ENCODE data around the gene RPH3AL. TPM values are rescaled to one million over a fixed set of nuclear protein-coding genes. Genes with fewer than 3 reads are reported as not detected.

The RPH3AL gene
- total RNA-seq, 1 experiment from 2014 or later: 3.0 TPM

DNA sequence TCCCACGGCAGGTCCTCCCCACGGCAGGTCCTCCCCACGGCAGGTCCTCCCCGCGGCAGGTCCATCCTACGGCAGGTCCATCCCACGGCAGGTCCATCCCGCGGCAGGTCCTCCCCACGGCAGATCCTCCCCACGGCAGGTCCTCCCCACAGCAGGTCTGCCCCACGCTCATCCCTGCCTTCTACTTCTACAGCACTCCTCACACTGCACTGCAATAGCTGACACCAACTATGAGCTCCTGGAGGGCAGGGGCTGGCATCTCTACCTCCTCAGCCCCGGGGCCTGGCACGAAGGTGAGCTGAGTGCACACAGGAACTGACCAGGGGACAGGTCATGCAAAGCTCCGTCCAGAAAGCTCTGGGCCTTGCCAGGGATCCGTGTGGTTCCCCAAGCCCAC lies 45.3 kb downstream of the RPH3AL start:
- H4K91ac ChIP-seq (ENCODE audit: insufficient read length, low read depth, low read length): no peak overlapping the region
- no peak overlapping the region for H2BK12ac ChIP-seq (ENCODE audit: insufficient read length, low read depth, low read length)
- no peaks in the 10 kb centered on the region for H3K27me3 ChIP-seq (ENCODE audit: insufficient read depth, low read length)
- H4K20me1 ChIP-seq (ENCODE audit: control insufficient read depth, insufficient read depth, insufficient read length): no peaks in the 10 kb centered on the region
- H4K5ac ChIP-seq (ENCODE audit: insufficient read length, low read depth, low read length): no peak overlapping the region
- Mint-ChIP-seq H3K4me1 (peaks cover 23 to 37% of the 10 kb centered on the region in 2 experiments), H3K27ac (no peak overlapping the region), H3K4me3 (no peak overlapping the region), H3K27me3 (ENCODE audit: low read depth) (peaks cover 7% of the 10 kb centered on the region), H3K9me3 (no peaks in the 10 kb centered on the region), H3K36me3 (ENCODE audit: insufficient read depth in 1 of 3, low read depth in 3 of 3) (no peaks in the 10 kb centered on the region; a peak in 1 of 7 replicates)
- no peak overlapping the region for H2BK120ac ChIP-seq (ENCODE audit: low read depth, low read length, poor library complexity, severe bottlenecking)
- H3K14ac ChIP-seq (ENCODE audit: insufficient read depth, low read length): no peak overlapping the region
- H3K27ac ChIP-seq (ENCODE audit: insufficient read length, low read depth, low read length): no peak overlapping the region
- H3K79me1 ChIP-seq (ENCODE audit: insufficient read depth, low read depth, low read length, poor library complexity, severe bottlenecking): no peaks in the 10 kb centered on the region
- no peak overlapping the region for H3T11ph ChIP-seq (ENCODE audit: low read length)
- H3K79me2 ChIP-seq (ENCODE audit: insufficient read depth, low read length): no peaks in the 10 kb centered on the region
- H2BK5ac ChIP-seq (ENCODE audit: insufficient read length, low read length): no peak overlapping the region
- H3K4me1 ChIP-seq (ENCODE audit: insufficient read depth, low read length): peaks cover 2% of the 10 kb centered on the region; the same call in 1 of the 2 replicates
- no CpG with 5 or more reads among the region's 16 CpGs for WGBS (ENCODE audit: extremely low coverage, insufficient read length, low lambda C conversion rate)
- H3K9ac ChIP-seq (ENCODE audit: extremely low read depth, insufficient read length, low read length): no peak overlapping the region
- no peak overlapping the region for H2AFZ ChIP-seq (ENCODE audit: low read length)
- H3K23ac ChIP-seq (ENCODE audit: insufficient read length, low read depth, low read length): no peak overlapping the region
- no peak overlapping the region for H4K8ac ChIP-seq (replicated peaks; ENCODE audit: insufficient read length, low read depth, low read length)
- no peak overlapping the region for H3K18ac ChIP-seq (ENCODE audit: insufficient read length, low read depth, low read length)
- H3K4ac ChIP-seq (ENCODE audit: low read depth, low read length): no peak overlapping the region
- no peak overlapping the region for H3K4me2 ChIP-seq (ENCODE audit: insufficient read depth, insufficient read length, low read length)
- no peak overlapping the region for H2BK20ac ChIP-seq (ENCODE audit: low read depth, low read length, poor library complexity, severe bottlenecking)
- no peak overlapping the region for H2AK5ac ChIP-seq (ENCODE audit: insufficient read length, low read length)
- no peaks in the 10 kb centered on the region for H3K9me3 ChIP-seq (ENCODE audit: control insufficient read depth, low read depth, low read length)
- no peaks in the 10 kb centered on the region for H3K23me2 ChIP-seq (ENCODE audit: insufficient read length, low read depth, low read length, poor library complexity, severe bottlenecking)
- no peak for DNase-seq
- H2BK15ac ChIP-seq (ENCODE audit: low read depth, low read length): no peak overlapping the region
- no peak for TF ChIP-seq CTCF (conservative IDR thresholded peaks at IDR 0.05)
- no peak overlapping the region for H3K56ac ChIP-seq (ENCODE audit: insufficient read length, low read depth, low read length)

All from H9 (cell line).